Neuronal stem cell (in vitro differentiated cells): ENCODE results near the gene PNMA6F.
"Not testable (repeated sequence)": the region's sequence is repeated elsewhere in the genome, so short reads cannot be mapped to it uniquely, and the experiment has no call there.

ENCODE experiments used
- DNase-seq: peaks from one replicate; pipeline ENCODE4 v3.0.0-alpha.2; 2013; ENCODE audit warnings: low spot score
- H2AFZ ChIP-seq: one replicate; pipeline ENCODE4 v1.6.1; 2013; ENCODE audit warnings: mild to moderate bottlenecking, low read length, inconsistent platforms
- H2AK5ac ChIP-seq: 2 replicates; pipeline ENCODE4 v1.6.1; 2013; ENCODE audit warnings: low read depth, mild to moderate bottlenecking, inconsistent platforms, low read length, moderate library complexity, mixed read lengths
- H2BK120ac ChIP-seq: 2 replicates; pipeline ENCODE4 v1.6.1; 2013; ENCODE audit warnings: low read depth, mild to moderate bottlenecking, inconsistent platforms, low read length, moderate library complexity, mixed read lengths
- H2BK12ac ChIP-seq: one replicate; pipeline ENCODE4 v1.6.1; 2013; ENCODE audit warnings: low read length, inconsistent platforms
- H2BK15ac ChIP-seq: 2 replicates; pipeline ENCODE4 v1.6.1; 2013; ENCODE audit warnings: mild to moderate bottlenecking, low read length, inconsistent platforms, mixed read lengths
- H2BK5ac ChIP-seq: one replicate; pipeline ENCODE4 v1.6.1; 2013; ENCODE audit warnings: inconsistent platforms, mild to moderate bottlenecking, low read length, moderate library complexity
- H3K14ac ChIP-seq: one replicate; pipeline ENCODE4 v1.6.1; 2013; ENCODE audit warnings: low read length, inconsistent platforms
- H3K18ac ChIP-seq: 2 replicates; pipeline ENCODE4 v1.6.1; 2013; ENCODE audit warnings: low read length, inconsistent platforms
- H3K23ac ChIP-seq: 2 replicates; pipeline ENCODE4 v1.6.1; 2013; ENCODE audit warnings: low read depth, mild to moderate bottlenecking, mixed read lengths, low read length, inconsistent platforms; ENCODE audit not compliant: poor library complexity
- H3K27ac ChIP-seq: replicated peaks from 3 replicates; pipeline ENCODE4 v1.5.1; 2013; ENCODE audit warnings: low read length, inconsistent platforms
- H3K27me3 ChIP-seq, 3 experiments: 2 replicates each; pipeline ENCODE4 v1.6.1; 2013; ENCODE audit warnings: low read length in 3 of 3, mild to moderate bottlenecking in 2 of 3, inconsistent platforms in 1 of 3, low read depth in 1 of 3, mixed read lengths in 1 of 3, moderate library complexity in 1 of 3; ENCODE audit not compliant: control insufficient read depth in 3 of 3, insufficient read depth in 3 of 3
- H3K36me3 ChIP-seq, 2 donors: replicated peaks in 1 of 2; 2 replicates each; pipeline ENCODE4 v1.6.1; 2013; ENCODE audit warnings: low read length in 2 of 2; ENCODE audit not compliant: control insufficient read depth in 2 of 2, insufficient read depth in 2 of 2
- H3K4ac ChIP-seq: 2 replicates; pipeline ENCODE4 v1.6.1; 2013; ENCODE audit warnings: inconsistent platforms, mild to moderate bottlenecking, low read length, moderate library complexity
- H3K4me1 ChIP-seq, 2 donors: 1 replicate in 1 of 2; 2 replicates in 1 of 2; pipeline ENCODE4 v1.6.1; 2013; ENCODE audit warnings: low read length in 2 of 2, low read depth in 1 of 2; ENCODE audit not compliant: control insufficient read depth in 2 of 2, insufficient read depth in 1 of 2
- H3K4me2 ChIP-seq: one replicate; pipeline ENCODE4 v1.6.1; 2013; ENCODE audit warnings: mild to moderate bottlenecking, low read length, inconsistent platforms; ENCODE audit not compliant: insufficient read depth, poor library complexity, severe bottlenecking
- H3K4me3 ChIP-seq, 2 donors: 2 replicates each; pipeline ENCODE4 v1.5.1; 2013; ENCODE audit warnings: low read length in 2 of 2, mild to moderate bottlenecking in 2 of 2, inconsistent platforms in 1 of 2, moderate library complexity in 1 of 2
- H3K79me1 ChIP-seq: one replicate; pipeline ENCODE4 v1.6.1; 2013; ENCODE audit warnings: low read depth, mild to moderate bottlenecking, inconsistent platforms, low read length, moderate library complexity
- H3K9ac ChIP-seq: one replicate; pipeline ENCODE4 v1.6.1; 2013; ENCODE audit warnings: mild to moderate bottlenecking, low read depth, low read length, inconsistent platforms; ENCODE audit not compliant: poor library complexity
- H3K9me3 ChIP-seq, 2 donors: replicated peaks in 1 of 2; 2 replicates each; pipeline versions ENCODE3 to v1.6.1; 2013; ENCODE audit warnings: low read length in 2 of 2, mild to moderate bottlenecking in 2 of 2, inconsistent platforms in 1 of 2, low read depth in 1 of 2, mixed read lengths in 1 of 2, moderate library complexity in 1 of 2; ENCODE audit not compliant: control insufficient read depth in 2 of 2, insufficient read depth in 1 of 2
- H4K8ac ChIP-seq: one replicate; pipeline ENCODE4 v1.6.1; 2013; ENCODE audit warnings: low read depth, mild to moderate bottlenecking, inconsistent platforms, low read length, moderate library complexity
- H4K91ac ChIP-seq: one replicate; pipeline ENCODE4 v1.6.1; 2013; ENCODE audit warnings: low read length, low read depth, mild to moderate bottlenecking, inconsistent platforms; ENCODE audit not compliant: poor library complexity
- WGBS, 2 donors: extraction: QIAGEN DNeasy Blood & Tissue Kit; methylation state at CpG; one replicate each; pipeline ENCODE4 v1.1.7; 2013; ENCODE audit warnings: missing lambda C conversion rate in 2 of 2, mixed read lengths in 1 of 2; ENCODE audit not compliant: insufficient read length in 2 of 2, insufficient replicate concordance in 1 of 2; ENCODE audit errors: extremely low coverage in 2 of 2; 5-methylcytosine and 5-hydroxymethylcytosine counted together

PNMA6F gene

GRCh38 chrX:153320047-153320443 lies 1.5 kb downstream of the PNMA6F start:
- H2AFZ ChIP-seq, H3K4ac ChIP-seq, H3K23ac ChIP-seq, H4K8ac ChIP-seq, H3K14ac ChIP-seq, H3K4me3 ChIP-seq, H3K18ac ChIP-seq, H3K4me1 ChIP-seq, H3K27ac ChIP-seq, DNase-seq, H3K36me3 ChIP-seq, H2BK120ac ChIP-seq, H2BK15ac ChIP-seq, H3K4me2 ChIP-seq, H2BK5ac ChIP-seq, H2BK12ac ChIP-seq, H3K9me3 ChIP-seq, H4K91ac ChIP-seq, H3K79me1 ChIP-seq, H2AK5ac ChIP-seq, H3K9ac ChIP-seq: not testable (repeated sequence)
- H3K27me3 ChIP-seq, result peaks cover 0 to 27% (median 0%) of the 10 kb centered on the region in 3 experiments
- WGBS, 2 donors, result no CpG with 5 or more reads among the region's 1 CpG

- no peak overlapping the region for H3K4ac ChIP-seq
- no peak overlapping the region for H2AK5ac ChIP-seq
- no peak overlapping the region for H3K18ac ChIP-seq
- no peaks in the 10 kb centered on the region for H3K79me1 ChIP-seq
- H3K23ac ChIP-seq, result no peak overlapping the region
- no peak overlapping the region for H2BK120ac ChIP-seq
- peaks cover 0 to 6% of the 10 kb centered on the region in 2 donors for H3K4me1 ChIP-seq
- DNase-seq, result no peak
- H3K14ac ChIP-seq, result no peak overlapping the region
- no peak overlapping the region for H2BK5ac ChIP-seq
- H3K4me2 ChIP-seq, result no peak overlapping the region
- peaks cover 0 to 27% (median 0%) of the 10 kb centered on the region in 3 experiments for H3K27me3 ChIP-seq
- H4K91ac ChIP-seq, result no peak overlapping the region
- no peak overlapping the region for H3K9ac ChIP-seq
- H4K8ac ChIP-seq, result no peak overlapping the region
- H3K9me3 ChIP-seq, result no peaks in the 10 kb centered on the region
- no CpG with 5 or more reads among the region's 33 CpGs for WGBS, 2 donors
- H3K4me3 ChIP-seq, result no peak overlapping the region
- no peak overlapping the region for H2BK12ac ChIP-seq
- no peak overlapping the region for H2AFZ ChIP-seq
- H2BK15ac ChIP-seq, result no peak overlapping the region
- H3K27ac ChIP-seq, result no peak overlapping the region
- H3K36me3 ChIP-seq, result no peaks in the 10 kb centered on the region
These were observed 2.1 kb downstream of the PNMA6F start for GRCh38 chrX:153319295-153320046.

GRCh38 chrX:153318811-153319210 lies 2.8 kb downstream of the PNMA6F start:
- Histone ChIP-seq H3K36me3 (no peaks in the 10 kb centered on the region), H2BK120ac (no peak overlapping the region), H3K4ac (no peak overlapping the region), H3K23ac (no peak overlapping the region), H4K8ac (no peak overlapping the region), H3K79me1 (no peaks in the 10 kb centered on the region), H2AFZ (no peak overlapping the region), H3K27ac (no peak overlapping the region), H3K4me1 (peaks cover 0 to 6% of the 10 kb centered on the region in 2 donors), H2AK5ac (no peak overlapping the region), H3K18ac (no peak overlapping the region), H3K14ac (no peak overlapping the region), H4K91ac (no peak overlapping the region), H3K27me3 (peaks cover 0 to 23% (median 0%) of the 10 kb centered on the region in 3 experiments), H3K9me3 (no peaks in the 10 kb centered on the region), H2BK5ac (no peak overlapping the region), H3K4me3 (no peak overlapping the region), H3K4me2 (no peak overlapping the region), H2BK12ac (no peak overlapping the region), H2BK15ac (no peak overlapping the region), H3K9ac (no peak overlapping the region)
- WGBS, 2 donors, result no CpG with 5 or more reads among the region's 7 CpGs
- DNase-seq, result no peak

GRCh38 chrX:153317996-153318722 lies 3.4 kb downstream of the PNMA6F start:
- Histone ChIP-seq H3K9me3 (no peaks in the 10 kb centered on the region), H2AFZ (no peak overlapping the region)
- WGBS, 2 donors, result no CpG with 5 or more reads among the region's 20 CpGs

More at GRCh38 chrX:153317996-153318722, 3.4 kb downstream of the PNMA6F start:
- DNase-seq, result no peak
- Histone ChIP-seq H3K9ac (no peak overlapping the region), H2BK120ac (no peak overlapping the region), H3K4ac (no peak overlapping the region), H4K8ac (no peak overlapping the region), H3K18ac (no peak overlapping the region), H3K27me3 (peaks cover 0 to 20% (median 0%) of the 10 kb centered on the region in 3 experiments), H3K27ac (no peak overlapping the region), H3K79me1 (no peaks in the 10 kb centered on the region), H3K36me3 (no peaks in the 10 kb centered on the region), H2BK12ac (no peak overlapping the region), H3K4me2 (no peak overlapping the region), H3K14ac (no peak overlapping the region), H2AK5ac (no peak overlapping the region), H2BK5ac (no peak overlapping the region), H3K23ac (no peak overlapping the region), H3K4me3 (no peak overlapping the region), H2BK15ac (no peak overlapping the region), H3K4me1 (peaks cover 0 to 6% of the 10 kb centered on the region in 2 donors), H4K91ac (no peak overlapping the region)
